GM21529 (cell line): ENCODE data around the gene PHF2.

Source experiments
- ATAC-seq: cut with Tn5 transposase; IDR thresholded peaks from one replicate; pipeline ENCODE4 v1.9.1; 2021; ENCODE audit not compliant: unreplicated experiment

PHF2 gene

DNA sequence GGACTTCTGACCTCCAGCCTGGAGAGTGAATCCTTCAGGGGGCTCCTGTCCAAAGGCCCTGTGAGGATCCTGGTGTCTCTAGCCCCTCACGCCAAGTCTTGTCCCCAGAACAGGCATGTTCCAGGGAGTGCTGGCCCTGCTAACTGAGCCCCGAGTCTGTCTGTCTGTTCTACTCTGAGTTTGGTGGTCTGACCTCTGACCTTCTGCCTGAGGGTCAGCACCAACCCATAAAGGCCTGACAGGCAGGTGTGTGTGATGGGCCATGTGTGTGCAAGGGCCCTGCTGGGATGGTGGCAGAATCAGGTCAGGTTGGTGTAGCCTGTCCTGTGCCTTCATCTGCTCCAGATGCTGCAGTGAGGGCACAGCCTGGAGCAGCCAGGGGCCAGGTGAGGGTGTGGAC is 46.3 kb downstream of the PHF2 start:
- no peak for ATAC-seq

DNA sequence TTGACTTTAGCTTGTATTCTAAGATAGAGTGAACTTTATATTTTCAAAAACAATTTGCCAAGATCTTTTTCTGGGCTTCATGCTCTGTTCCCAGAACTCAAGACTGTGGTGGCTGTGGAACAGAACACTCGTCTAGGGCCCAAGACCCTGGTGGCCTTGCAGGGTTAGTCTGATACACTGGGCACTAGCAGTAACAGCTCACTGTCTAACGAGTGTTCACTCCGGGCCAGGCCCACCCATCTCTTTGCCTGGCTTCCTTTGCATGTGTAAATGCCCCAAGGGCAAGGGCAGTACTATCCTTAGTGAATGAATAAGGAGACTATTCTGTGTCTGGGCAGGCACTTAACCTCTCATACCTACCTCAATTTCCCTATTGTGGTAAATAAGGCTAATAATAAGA is 47.4 kb downstream of the PHF2 start:
- ATAC-seq = no peak

DNA sequence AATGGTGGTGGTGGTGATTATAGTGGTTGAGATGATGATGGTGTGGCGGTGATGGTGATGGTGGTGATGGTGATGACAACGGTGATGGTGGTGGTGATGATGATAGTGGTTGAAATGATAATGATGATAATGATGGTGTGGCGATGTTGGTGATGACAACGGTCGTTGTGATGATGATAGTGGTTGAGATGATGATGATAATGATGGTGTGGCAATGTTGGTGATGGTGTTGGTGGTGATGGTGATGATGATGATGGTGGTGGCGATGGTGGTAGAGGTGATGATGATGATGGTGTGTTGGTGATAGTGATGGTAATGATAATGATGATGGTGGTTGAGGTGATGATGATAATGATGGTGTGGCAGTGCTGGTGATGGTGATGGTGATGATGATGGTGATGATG is 48.0 kb downstream of the PHF2 start:
- no peak for ATAC-seq

DNA sequence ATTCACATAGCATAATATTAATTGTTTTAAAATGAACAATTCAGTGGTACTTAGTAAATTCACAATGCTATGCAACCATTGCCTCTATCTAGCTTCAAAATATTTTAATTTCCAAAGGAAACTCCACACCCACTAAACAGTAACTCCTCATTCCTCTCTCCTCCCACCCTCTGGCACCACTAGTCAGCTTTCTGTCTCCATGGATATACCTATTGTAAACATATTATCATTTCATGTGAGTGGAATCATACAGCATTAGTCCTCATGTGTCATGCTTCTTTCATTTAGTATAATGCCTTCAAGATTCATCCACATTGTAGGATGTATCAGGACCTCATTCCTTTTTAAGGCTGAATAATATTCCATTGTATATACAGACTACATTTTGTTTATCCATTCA is 48.6 kb downstream of the PHF2 start:
- no peak for ATAC-seq

DNA sequence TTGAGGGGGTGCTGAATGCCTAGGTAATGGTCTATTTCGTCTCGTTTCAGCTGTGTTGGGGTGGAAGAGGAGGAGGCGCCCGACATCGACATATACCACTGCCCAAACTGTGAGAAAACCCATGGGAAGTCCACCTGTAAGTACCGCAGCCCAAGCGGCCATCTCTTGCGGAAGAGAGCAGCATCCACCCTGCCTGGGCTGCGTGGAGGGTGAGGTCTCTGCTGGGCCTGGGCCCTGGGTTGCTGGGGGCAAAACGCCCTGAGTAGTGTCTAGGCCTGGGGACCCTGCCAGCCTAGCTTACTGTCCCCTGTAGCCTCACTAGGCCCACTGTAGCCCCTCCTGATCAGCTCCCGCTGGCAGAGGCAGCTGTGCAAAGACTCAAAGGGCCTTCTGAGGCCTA is 53.5 kb downstream of the PHF2 start:
- ATAC-seq = no peak

DNA sequence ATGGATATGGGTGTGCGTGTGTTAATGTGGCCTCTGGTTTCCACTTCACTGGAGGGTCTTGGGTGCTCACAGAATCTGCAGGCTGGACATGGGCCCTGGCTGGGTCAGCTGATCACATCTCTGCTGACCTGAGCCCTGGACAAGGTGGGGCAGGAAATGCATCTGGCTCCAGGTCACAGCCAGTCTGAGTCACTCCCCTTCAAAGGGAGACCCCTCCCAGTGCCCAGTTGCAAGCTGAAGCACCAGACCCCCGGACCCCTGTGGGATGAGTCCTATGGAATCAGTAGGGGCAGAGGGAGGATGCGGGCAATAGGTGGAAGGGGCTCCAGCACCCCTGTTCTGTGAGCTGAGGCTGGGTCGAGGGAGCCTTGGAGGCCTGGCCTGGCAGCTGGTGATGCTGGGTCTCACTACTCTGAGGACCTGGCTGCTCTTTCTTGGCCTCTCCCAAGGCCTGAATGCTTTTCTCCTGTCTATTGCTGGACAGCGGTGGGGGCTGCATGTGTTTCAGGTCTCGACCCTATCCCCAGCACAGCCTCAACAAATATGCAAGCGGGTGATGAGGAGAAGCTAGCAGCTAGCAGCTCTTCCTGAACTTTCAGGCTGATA is 54.5 kb downstream of the PHF2 start:
- no peak for ATAC-seq

DNA sequence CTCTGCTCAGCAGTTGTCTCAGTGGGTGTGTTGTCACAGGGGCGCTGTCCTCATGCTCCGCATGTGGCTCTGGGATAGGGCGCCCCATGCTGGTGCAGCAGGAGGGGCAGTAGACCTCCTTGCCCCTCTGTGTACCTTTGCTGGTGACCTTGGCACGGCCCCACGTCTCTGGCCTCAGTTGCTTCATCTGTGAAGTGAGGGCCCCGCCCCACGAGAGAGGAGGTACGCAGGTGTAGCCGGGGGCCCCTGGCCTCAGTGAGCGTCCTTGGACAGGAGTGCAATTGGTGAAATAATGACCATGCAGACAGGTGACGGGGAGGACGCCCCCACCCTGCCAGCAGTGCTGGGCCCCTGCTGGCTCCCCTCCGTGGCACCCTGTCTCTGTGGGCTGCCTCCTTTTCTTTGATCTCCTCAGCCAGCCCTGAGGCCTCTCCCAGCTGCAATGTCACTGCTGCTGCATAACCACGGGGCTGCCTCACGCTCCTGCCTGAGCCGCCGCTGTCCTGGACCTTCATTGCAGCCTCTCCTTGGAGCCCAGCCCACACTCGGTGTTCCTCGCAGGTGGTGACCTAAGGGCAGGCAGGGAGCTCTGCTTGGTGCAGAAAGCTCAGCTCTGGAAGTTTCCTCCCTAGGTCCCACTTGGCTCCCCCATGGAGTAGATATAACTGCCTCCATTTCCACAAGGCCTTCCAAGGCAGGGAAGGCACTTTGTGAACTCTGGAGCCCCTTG is 57.3 kb downstream of the PHF2 start:
- ATAC-seq = no peak

DNA sequence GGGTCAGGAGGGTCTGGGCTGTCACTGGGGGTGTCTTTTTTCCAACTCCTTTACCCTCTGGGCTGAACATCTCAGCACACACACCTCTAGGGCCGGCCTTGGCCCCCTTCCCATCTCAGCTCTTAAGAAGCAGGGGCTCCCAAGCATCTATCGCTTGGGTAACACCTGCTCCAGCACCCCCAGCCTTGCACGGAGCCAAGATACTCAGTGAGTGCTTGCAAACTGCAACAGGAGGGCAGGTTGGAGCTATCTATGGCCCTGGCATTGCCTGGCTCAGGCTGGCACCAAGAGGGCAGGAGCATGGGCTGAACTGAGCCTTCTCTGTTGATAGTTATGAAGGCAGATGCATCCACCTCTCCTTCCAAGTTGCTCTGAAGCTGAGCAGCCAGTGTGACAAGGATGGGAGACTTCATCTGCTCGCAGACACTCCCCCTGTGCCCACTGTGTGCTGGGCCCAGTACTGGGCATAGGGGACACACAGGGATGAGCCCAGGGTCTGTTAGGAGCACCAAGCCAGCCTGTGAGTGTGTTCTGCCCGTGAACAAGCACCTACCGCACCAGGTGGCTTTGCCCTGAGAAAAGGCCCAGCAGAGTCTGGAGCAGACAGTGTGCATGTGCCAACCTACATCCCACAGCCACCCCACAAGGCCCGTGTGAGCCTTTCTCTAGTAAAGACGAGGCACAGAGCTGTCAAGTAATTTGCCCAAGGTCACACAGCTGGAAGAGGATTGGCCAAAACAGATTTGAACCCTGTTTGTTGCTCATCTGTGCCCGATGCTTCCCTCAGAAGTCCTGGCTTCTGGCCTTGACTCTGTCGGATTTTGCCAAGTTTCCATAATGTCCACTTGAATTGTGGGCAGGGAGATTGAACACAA is 58.2 kb downstream of the PHF2 start:
- no peak for ATAC-seq

DNA sequence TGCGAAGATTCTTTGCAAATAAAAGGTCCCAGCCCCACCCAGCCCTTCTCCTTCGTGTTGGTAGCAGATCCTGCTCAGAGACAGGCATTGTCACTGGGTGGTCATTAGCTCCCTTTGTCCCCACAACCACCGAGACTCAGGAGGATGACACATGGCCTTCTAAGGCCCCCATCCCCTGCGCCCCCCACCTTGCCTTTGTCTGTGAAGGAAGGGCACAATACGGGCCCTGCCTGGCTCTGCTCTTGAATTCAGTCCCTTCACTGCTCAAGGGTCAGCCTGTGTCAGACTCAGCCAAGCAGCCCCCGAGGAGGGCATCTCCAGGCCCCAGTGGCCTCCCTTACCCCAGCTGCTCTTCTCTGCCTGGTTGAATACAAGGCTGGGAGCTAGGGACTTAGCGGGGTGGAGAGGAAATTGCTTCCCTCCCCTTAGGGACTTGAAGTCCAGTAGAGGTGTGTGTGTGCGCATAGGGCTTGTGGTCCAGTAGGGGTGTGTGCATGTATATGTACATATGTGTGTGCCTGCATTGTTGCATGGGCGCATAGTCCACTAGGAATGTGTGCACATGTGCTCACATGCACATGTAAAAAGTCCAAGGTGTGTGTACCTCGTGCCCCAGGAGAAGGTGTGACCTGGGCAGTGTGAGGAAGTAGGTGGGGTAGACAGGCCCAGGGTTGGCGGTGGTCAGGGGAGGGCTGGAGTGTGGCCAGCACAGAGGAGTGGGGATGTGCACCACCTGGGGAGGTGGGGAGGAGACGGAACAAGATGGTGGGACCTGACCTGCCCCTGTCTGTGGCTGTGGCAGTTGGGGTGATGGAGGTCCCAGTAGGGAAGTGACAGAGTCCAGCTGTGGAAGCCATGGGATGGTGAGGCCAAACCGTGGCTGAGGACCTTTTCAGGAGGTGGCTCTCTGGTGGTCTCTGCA is 59.1 kb downstream of the PHF2 start:
- no peak for ATAC-seq

DNA sequence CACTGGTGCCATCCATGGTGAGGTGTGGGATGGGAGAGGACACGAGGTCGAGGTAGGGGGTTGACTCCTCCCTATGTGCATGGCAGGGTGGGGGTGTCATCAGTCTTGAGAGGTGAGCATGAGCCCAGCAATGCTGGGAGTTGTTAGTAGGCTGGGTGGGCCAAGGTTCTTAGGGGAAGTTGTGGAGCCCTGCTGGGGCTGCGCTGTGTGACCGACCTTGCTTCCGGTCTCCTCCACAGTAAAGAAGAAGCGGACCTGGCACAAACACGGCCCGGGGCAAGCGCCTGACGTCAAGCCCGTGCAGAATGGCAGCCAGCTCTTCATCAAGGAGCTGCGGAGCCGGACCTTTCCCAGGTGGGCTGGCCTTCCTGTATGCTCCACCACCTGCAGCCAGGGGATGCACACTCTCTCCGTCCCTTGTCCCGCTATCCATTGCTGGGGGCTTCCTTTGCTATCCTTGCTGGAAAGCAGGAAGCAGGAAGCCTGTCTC is 59.8 kb downstream of the PHF2 start:
- ATAC-seq = no peak

DNA sequence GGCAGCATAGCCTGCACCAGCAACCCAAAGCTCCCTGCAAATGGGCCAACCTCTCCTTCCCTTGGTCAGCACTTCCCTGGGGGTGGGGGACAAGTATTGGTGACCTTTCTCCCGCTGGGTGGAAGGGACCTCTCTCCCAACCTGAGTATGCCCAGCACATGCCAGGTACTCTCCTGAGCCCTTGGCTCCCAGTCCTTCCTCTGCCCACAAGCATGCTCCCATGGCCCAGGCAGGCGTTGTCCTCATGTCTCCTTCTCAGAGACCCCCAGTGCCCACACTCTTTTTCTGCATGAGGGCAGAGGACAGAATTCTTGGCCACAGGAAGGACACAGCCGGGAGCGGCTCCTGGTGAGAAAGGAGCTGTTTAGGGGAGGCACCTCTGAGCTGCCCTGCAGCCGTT is 60.3 kb downstream of the PHF2 start:
- no peak for ATAC-seq

DNA sequence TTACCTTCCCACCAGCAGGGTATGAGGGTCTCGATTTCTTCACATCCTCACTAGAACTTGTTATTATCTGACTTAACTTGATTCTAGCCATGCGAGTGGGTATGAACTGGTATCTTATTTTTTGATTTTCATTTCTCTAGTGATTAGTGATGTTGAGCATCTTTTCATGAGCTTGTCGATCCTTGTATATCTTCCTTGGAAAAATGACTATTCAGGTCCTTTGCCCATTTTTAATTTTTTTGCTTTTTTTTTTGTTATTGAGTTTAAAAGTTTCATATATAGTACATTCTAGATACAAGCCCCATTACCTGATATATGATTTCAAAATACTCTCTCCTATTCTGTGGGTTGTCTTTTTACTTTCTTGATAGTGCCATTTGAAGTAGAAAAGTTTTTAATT is 61.5 kb downstream of the PHF2 start:
- ATAC-seq = no peak

DNA sequence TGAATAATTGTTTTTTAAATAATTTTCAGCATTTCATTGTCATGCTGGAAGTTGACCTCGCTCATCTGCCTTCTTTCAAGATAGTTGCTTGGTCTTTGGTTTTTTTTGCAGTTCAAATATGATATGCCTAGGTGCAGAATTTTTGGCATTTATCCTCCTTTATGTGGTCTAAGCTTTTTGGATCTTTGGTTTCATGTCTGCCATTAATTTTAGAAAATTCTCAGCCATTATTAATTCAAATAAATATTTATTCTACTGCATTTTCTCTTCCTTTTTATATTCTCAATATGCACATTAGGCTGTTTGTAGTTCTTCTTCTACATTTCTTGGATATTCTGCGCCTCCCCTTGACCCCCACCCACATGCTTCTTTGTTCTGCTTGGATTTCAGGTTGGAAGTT is 63.6 kb downstream of the PHF2 start:
- ATAC-seq = no peak

DNA sequence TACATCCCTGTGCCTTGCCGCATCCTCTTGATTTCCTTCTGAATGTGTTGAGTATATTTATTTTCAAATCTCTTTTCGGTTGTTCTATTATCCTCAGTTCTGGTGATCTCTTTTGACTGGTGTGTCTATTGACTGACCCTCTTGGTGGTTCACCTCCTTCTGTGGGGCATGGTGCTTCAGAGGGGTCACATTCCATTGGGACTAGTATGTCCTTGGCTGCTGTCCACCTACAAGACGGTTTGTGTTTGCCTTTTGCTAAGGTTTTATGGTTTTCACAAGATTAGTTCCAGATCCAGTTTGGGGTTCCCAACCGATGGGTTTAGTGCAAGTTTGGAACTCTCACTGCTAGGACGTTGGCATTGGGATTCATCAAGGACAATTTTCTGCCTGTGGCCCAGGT is 66.6 kb downstream of the PHF2 start:
- no peak for ATAC-seq

DNA sequence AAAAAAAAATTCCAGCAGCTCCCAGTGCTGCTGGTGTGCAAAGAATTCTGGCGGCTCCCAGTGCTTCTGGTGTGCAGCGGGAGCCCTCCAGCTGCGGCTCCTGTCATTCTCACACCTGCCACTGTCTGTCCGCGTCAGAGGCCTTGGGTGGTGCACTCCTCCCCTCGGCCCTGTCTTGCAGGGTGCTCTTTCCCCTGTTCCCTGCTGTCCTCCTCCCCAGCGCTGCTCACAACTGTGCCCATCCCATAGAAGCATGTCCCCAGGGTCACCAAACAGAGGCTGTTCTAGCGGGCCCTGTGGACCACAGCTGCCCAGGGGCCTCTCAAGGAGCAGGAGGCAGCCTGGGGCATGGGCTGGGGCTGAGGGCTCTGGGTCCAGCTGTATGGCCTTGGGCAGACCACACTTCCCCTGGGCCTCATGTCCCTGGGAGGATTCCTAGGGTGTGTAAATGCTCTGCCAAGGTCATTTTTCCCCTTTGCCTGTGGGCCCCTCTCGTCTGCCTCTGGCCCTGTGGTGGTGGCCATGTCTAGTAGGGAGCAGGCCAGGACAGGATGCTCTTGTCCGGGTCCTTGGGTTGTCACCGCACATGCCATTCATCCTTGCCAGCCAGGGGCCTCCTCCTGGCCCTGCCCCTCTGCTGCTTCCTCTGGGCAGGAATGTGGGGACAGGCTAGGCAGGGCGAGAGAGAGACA is 68.2 kb downstream of the PHF2 start:
- no peak for ATAC-seq

DNA sequence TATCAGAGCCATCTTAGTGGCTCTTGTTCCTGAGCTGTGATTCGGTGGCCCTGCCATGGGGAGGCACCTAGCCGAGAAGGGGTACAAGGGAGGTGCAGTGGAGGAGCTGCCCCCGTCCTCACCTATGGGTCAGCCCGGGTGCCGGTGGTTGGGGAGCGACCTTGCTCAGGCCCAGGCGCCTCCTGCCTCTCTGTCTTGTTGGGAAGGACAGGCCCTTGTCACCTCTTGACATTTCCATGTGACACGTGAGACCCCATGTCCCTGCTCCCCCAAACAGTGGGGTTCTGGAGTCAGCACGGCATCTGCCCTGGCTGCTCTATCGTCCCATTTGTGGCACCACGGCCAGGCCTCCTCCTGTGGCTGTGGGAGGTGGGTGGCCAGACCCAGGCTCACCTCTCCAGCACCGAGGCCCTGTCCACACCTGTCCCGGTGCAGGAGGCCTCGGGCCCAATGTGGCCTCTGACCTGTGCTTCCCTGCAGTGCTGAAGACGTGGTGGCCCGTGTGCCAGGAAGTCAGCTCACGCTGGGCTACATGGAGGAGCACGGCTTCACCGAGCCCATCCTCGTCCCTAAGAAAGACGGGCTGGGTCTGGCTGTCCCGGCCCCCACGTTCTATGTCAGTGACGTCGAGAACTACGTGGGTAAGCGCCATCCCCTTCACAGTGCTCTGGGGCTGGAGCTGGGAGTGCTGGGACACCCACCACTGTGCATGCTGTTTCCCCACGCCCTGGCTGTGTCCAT is 68.9 kb downstream of the PHF2 start:
- no peak for ATAC-seq

DNA sequence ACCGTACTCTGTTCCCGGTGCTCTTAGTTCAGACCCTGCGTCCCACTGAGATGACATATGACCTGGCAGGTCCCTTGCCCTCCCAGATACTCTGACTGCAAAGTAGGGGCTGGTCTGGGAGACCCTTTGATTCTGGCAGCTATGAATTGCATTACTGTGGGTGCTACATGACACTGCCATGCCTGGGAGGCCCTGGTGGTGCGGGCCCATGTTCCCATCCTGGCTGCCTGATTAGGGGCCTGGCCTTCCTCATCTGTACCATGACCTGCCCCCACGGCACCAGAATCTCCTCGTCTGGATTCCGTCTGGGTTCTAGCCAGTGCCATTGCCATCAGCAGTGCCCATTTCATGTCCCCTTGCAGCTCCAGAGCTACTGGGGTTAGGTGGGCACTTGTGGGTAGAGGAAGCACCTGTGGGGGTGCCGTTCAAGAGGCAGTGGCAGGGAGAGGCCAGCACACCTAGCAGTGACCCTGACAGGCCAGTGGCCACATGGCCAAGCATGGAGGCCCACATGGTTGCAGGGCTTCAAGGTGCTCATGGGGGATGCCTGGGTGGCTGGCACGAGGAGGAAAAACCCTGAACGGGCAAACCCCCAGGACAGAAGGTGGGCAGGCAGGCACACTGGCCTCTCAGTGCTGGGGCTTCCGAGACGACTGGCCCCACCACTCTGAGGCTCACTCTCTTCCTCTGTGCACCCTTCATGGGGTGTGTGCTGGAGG is 69.7 kb downstream of the PHF2 start:
- no peak for ATAC-seq

DNA sequence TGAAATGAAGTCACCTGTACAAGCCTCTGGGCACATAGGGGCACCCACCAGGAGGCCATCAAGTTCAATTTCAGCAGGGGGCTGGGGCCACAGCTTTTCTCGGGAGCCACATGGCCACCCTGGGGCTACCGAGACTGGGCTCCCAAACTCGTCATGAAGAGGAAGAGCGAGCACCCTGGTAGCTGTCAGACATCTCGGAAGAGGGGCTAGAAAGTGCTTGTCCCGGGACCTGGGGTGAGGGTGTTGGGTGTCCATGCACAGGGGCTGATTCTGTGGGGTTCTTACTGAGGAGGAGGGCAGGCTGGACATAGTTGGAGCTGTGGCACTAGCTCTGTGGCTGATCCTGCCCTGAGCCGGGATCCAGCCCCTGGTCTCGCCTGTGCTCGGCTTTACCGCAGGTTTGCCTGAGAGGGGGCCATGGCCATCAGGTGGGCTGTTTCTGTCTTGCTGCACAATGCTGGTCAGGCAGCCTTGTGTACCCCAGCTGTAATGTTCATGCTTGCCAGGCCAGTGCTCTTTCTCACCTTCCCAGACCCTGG is 70.3 kb downstream of the PHF2 start:
- ATAC-seq = no peak

DNA sequence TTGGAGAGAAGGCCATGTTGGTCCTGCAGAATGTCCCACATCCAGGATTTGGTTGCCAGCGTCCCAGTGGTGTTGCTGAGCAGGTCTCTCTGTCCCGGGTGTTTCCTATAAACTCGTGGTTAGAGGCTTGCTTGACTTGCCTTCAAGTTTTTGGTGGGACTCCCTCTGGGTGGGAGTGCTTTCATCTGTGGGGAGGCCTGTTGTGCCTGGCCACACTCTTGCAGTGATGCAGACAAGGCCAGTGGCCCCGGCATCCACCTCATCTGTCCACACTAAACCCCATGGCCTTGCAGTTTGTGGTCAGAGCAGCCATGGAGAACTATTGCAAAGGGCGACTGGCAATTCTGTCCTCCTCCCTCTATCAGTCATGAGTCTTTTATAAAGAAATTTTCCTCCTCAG is 71.8 kb downstream of the PHF2 start:
- ATAC-seq = no peak
